Esophagus squamous epithelium (tissue), 5 donors: ENCODE measurements around the gene PRKAB1. TPM values are rescaled to one million over a fixed set of nuclear protein-coding genes. Genes with fewer than 3 reads are reported as not detected.

Experiments used
- DNase-seq: peaks from one replicate; lab custom pipeline; 2025; lab: John Stamatoyannopoulos, UW
- H3K27ac ChIP-seq, 4 donors: fragments of 200-600 bp; sonication (generic); one replicate each; pipeline ENCODE4 v1.5.1; 2016 to 2019; ENCODE audit warnings: mild to moderate bottlenecking in 1 of 4
- H3K27me3 ChIP-seq, 4 donors: fragments of 200-600 bp; sonication (generic); 1 replicate in 3 of 4; 2 replicates in 1 of 4; pipeline versions ENCODE4 v1.5.1 to v1.6.0; 2017 to 2021; ENCODE audit warnings: antibody characterized with exemption in 1 of 4
- H3K36me3 ChIP-seq, 3 donors: fragments of 200-600 bp; sonication (generic); one replicate each; pipeline ENCODE4 v1.5.1; 2016 to 2019
- H3K4me1 ChIP-seq, 3 donors: fragments of 200-600 bp; sonication (generic); one replicate each; pipeline ENCODE4 v1.5.1; 2017 to 2019
- H3K4me3 ChIP-seq, 4 donors: fragments of 200-600 bp; sonication (generic); 1 replicate in 3 of 4; 2 replicates in 1 of 4; pipeline ENCODE4 v1.5.1; 2016 to 2019; ENCODE audit warnings: mild to moderate bottlenecking in 2 of 4, moderate library complexity in 1 of 4
- H3K9me3 ChIP-seq, 3 donors: fragments of 200-600 bp; sonication (generic); one replicate each; pipeline ENCODE4 v1.5.1; 2016 to 2019
- CTCF ChIP-seq, 6 experiments: fragments of 450-650 bp in 4 of 6; fragments of 200-600 bp in 2 of 6; sonication (generic) in 2 of 6; IDR thresholded peaks; one replicate each; pipeline ENCODE4 v1.5.1; 2016 to 2019; ENCODE audit warnings: antibody characterized with exemption in 6 of 6, mild to moderate bottlenecking in 4 of 6, moderate library complexity in 4 of 6
- POLR2A ChIP-seq, 4 donors: fragments of 450-650 bp; IDR thresholded peaks; one replicate each; pipeline ENCODE4 v1.6.1; 2017; ENCODE audit warnings: antibody characterized with exemption in 4 of 4, mild to moderate bottlenecking in 4 of 4, moderate library complexity in 3 of 4
- WGBS, 2 donors: methylation state at CpG; one replicate each; pipeline ENCODE4 v1.1.5; 2018; 5-methylcytosine and 5-hydroxymethylcytosine counted together
- intact Hi-C: fragments of 100-400 bp; cut with DNase I; formaldehyde crosslinking; loops from one replicate; pipeline ENCODE4 v1.15.0; 2022
- total RNA-seq, 4 donors: library from RNA; depleted of rRNA; stranded (reverse); fragments of >200 nt; gene quantifications; one replicate each; pipeline ENCODE4 v1.1.0, GENCODE V29; 2016
- donor health status: DM: yes; HTN: yes; CAD: no.

PRKAB1 gene
- total RNA-seq, 4 donors from 2014 or later, result 18.2 to 217 (median 46.7) TPM

DNA sequence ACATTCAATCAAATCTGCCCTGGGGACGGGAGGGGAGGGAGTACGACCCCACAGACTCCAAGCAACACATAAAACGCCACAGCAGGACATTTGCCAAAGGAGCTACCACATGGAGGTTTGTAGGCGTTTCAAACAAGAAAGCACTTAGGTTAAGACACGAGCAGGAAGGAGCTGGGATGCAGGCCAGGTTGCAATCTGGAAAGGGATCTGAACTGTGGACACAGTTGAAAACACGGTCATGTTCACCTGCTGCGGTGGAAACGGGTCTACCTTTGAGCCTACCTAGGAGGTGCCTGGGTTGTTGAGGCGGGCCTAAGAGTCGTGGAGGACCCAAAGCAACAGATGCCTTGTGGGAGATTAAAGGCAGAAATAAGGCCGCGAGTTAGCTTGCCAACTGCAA is 18.4 kb downstream of the PRKAB1 start:
- no peak for DNase-seq
- TF ChIP-seq CTCF (IDR thresholded peaks at IDR 0.05) (no peak), POLR2A (IDR thresholded peaks at IDR 0.05) (no peak)
- Histone ChIP-seq H3K4me1 (peaks cover 0 to 11% (median 0%) of the 10 kb centered on the region in 3 donors), H3K9me3 (no peaks in the 10 kb centered on the region), H3K4me3 (no peak overlapping the region), H3K27ac (no peak overlapping the region), H3K36me3 (peaks cover 0 to 29% (median 4%) of the 10 kb centered on the region in 3 donors), H3K27me3 (no peaks in the 10 kb centered on the region)
- WGBS, 2 donors, result 78 to 83% methylated on average over 10 to 12 of the region's 12 CpGs
- intact Hi-C loops, result no loop called here

DNA sequence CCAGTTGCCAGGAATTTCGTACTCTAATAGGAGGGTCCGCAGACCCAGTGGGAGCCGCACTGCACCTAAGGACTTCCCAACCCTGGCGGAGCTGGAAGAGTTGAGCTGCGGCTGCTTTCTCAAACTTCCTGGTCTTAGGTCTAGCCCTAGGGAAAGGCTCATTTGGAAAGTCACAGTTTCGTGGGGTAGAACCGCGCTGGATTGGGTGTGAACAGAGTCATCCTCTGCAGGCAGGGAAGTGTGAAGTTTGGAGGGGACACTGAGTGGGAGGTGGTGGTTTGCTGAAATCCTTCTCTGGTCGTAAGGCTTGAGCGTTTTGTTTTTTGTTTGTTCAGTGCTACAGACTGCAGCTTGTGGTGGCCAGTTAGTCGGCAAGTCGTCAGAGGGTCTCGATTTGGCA is 18.8 kb downstream of the PRKAB1 start:
- no peaks in the 10 kb centered on the region for H3K9me3 ChIP-seq
- peaks cover 0 to 9% (median 0%) of the 10 kb centered on the region in 3 donors for H3K4me1 ChIP-seq
- TF ChIP-seq CTCF (IDR thresholded peaks at IDR 0.05), result no peak
- TF ChIP-seq POLR2A (IDR thresholded peaks at IDR 0.05), result no peak
- H3K27me3 ChIP-seq, result no peaks in the 10 kb centered on the region
- no peak for DNase-seq
- WGBS, 2 donors, result 88 to 100% methylated on average over 2 to 12 of the region's 13 CpGs
- H3K4me3 ChIP-seq, result no peak overlapping the region
- peaks cover 0 to 25% (median under 1%) of the 10 kb centered on the region in 3 donors for H3K36me3 ChIP-seq
- intact Hi-C loops, result no loop called here
- H3K27ac ChIP-seq, result no peak overlapping the region

GRCh38 chr12:119687406-119687805 is 19.5 kb downstream of the PRKAB1 start:
- no peak overlapping the region for H3K4me3 ChIP-seq
- H3K4me1 ChIP-seq, result peaks cover 5 to 8% (median 6%) of the 10 kb centered on the region in 3 donors
- TF ChIP-seq CTCF (IDR thresholded peaks at IDR 0.05), result no peak
- TF ChIP-seq POLR2A (IDR thresholded peaks at IDR 0.05), result no peak
- intact Hi-C loops, result no loop called here
- DNase-seq, result no peak
- peaks cover 0 to 19% (median 0%) of the 10 kb centered on the region in 3 donors for H3K36me3 ChIP-seq
- WGBS, 2 donors, result 58 to 71% methylated on average over 7 to 14 of the region's 14 CpGs
- no peaks in the 10 kb centered on the region for H3K27me3 ChIP-seq
- H3K27ac ChIP-seq, result no peak overlapping the region
- H3K9me3 ChIP-seq, result no peaks in the 10 kb centered on the region

GRCh38 chr12:119687879-119688278 is 19.9 kb downstream of the PRKAB1 start:
- WGBS, 2 donors, result 87 to 92% methylated on average over 7 of the region's 9 CpGs
- Histone ChIP-seq H3K27ac (no peak overlapping the region), H3K36me3 (peaks cover 0 to 16% (median 0%) of the 10 kb centered on the region in 3 donors), H3K9me3 (no peaks in the 10 kb centered on the region), H3K4me1 (peaks cover 7 to 11% (median 9%) of the 10 kb centered on the region in 3 donors), H3K4me3 (no peak overlapping the region), H3K27me3 (no peaks in the 10 kb centered on the region)
- TF ChIP-seq POLR2A (IDR thresholded peaks at IDR 0.05) (no peak), CTCF (IDR thresholded peaks at IDR 0.05) (no peak)
- intact Hi-C loops, result no loop called here
- no peak for DNase-seq

- H3K27ac ChIP-seq, result no peak overlapping the region
- intact Hi-C loops, result no loop called here
- H3K27me3 ChIP-seq, result no peaks in the 10 kb centered on the region
- DNase-seq, result no peak
- no peak overlapping the region for H3K4me3 ChIP-seq
- no peak for TF ChIP-seq POLR2A (IDR thresholded peaks at IDR 0.05)
- no peak for TF ChIP-seq CTCF (IDR thresholded peaks at IDR 0.05)
- WGBS, 2 donors, result 93 to 96% methylated on average over 7 to 25 of the region's 38 CpGs
- peaks cover 0 to 16% (median 0%) of the 10 kb centered on the region in 3 donors for H3K36me3 ChIP-seq
- H3K9me3 ChIP-seq, result no peaks in the 10 kb centered on the region
- peaks cover 13 to 32% (median 24%) of the 10 kb centered on the region in 3 donors for H3K4me1 ChIP-seq
These were observed 22.1 kb downstream of the PRKAB1 start for GRCh38 chr12:119689935-119690500.
